CD8-positive, alpha-beta memory T cell (primary cell): ENCODE data around the gene SLC4A5. TPM values are rescaled to one million over a fixed set of nuclear protein-coding genes. Genes with fewer than 3 reads are reported as not detected.

Source experiments
- CTCF ChIA-PET: fragments of 350-600 bp; sonication (Branson Sonifier 250); formaldehyde crosslinking; loops from one replicate; lab custom pipeline; 2021; ENCODE audit warnings: antibody characterized with exemption; lab: Charles Lee
- POLR2A ChIA-PET: fragments of 350-600 bp; sonication (Branson Sonifier 250); formaldehyde crosslinking; loops from one replicate; lab custom pipeline; 2021; ENCODE audit warnings: antibody characterized with exemption; lab: Charles Lee
- DNase-seq, 5 donors: peaks; one replicate each; pipeline versions ENCODE4 v3.0.0 to v3.0.0-alpha.2; 2020 to 2022; ENCODE audit warnings: mixed read lengths in 1 of 5
- H3K27ac ChIP-seq: one replicate; pipeline ENCODE4 v1.7.0; 2013; ENCODE audit warnings: low read depth, mild to moderate bottlenecking, low read length, moderate library complexity
- H3K27me3 ChIP-seq: 2 replicates; pipeline ENCODE4 v1.7.0; 2013; ENCODE audit warnings: low read length, mild to moderate bottlenecking; ENCODE audit not compliant: insufficient read depth, poor library complexity, severe bottlenecking
- H3K36me3 ChIP-seq: 2 replicates; pipeline ENCODE4 v1.7.0; 2013; ENCODE audit warnings: mild to moderate bottlenecking, low read length, moderate library complexity; ENCODE audit not compliant: insufficient read depth
- H3K4me1 ChIP-seq: 2 replicates; pipeline ENCODE4 v1.7.0; 2013; ENCODE audit warnings: mild to moderate bottlenecking, low read length, moderate library complexity; ENCODE audit not compliant: insufficient read depth
- H3K4me3 ChIP-seq: 2 replicates; pipeline ENCODE4 v1.7.0; 2013; ENCODE audit warnings: mild to moderate bottlenecking, low read length
- H3K9me3 ChIP-seq: 2 replicates; pipeline ENCODE4 v1.7.0; 2013; ENCODE audit warnings: mild to moderate bottlenecking, low read length
- H3K27ac Mint-ChIP-seq, 8 donors: one replicate each; pipeline ENCODE4 v1.8.0; 2020 to 2021; ENCODE audit warnings: mixed read lengths in 8 of 8, mild to moderate bottlenecking in 6 of 8, inconsistent platforms in 3 of 8, moderate library complexity in 3 of 8
- H3K27me3 Mint-ChIP-seq, 2 donors: one replicate each; pipeline ENCODE4 v1.8.0; 2020 to 2021; ENCODE audit warnings: mixed read lengths in 2 of 2, mild to moderate bottlenecking in 1 of 2, moderate library complexity in 1 of 2
- H3K36me3 Mint-ChIP-seq, 3 donors: one replicate each; pipeline ENCODE4 v1.8.0; 2020 to 2021; ENCODE audit warnings: mixed read lengths in 3 of 3, inconsistent platforms in 1 of 3, mild to moderate bottlenecking in 1 of 3
- H3K4me1 Mint-ChIP-seq, 3 donors: one replicate each; pipeline ENCODE4 v1.8.0; 2020 to 2021; ENCODE audit warnings: mixed read lengths in 3 of 3, inconsistent platforms in 1 of 3, mild to moderate bottlenecking in 1 of 3
- H3K4me3 Mint-ChIP-seq, 7 donors: one replicate each; pipeline ENCODE4 v1.8.0; 2020 to 2021; ENCODE audit warnings: mixed read lengths in 7 of 7, mild to moderate bottlenecking in 6 of 7, moderate library complexity in 4 of 7, inconsistent platforms in 2 of 7
- H3K9me3 Mint-ChIP-seq, 5 donors: one replicate each; pipeline ENCODE4 v1.8.0; 2020 to 2022; ENCODE audit warnings: mixed read lengths in 5 of 5, mild to moderate bottlenecking in 3 of 5, moderate library complexity in 2 of 5, inconsistent platforms in 1 of 5
- polyA plus RNA-seq: library from polyadenylated mRNA; unstranded; fragments of 300-500 nt; fragmentation: Illumina TruSeq; gene quantifications from one replicate; pipeline ENCODE4 v1.2.3, GENCODE V29; 2021
- total RNA-seq, 2 experiments: library from RNA; stranded (reverse); gene quantifications; one replicate each; pipeline ENCODE4 v1.2.3, GENCODE V29; 2021

The SLC4A5 gene
- total and polyA plus RNA-seq, 3 experiments from 2014 or later, result 0.13 to 1.9 (median 1.8) TPM

- peaks cover 4% of the 10 kb centered on the region for H3K4me1 ChIP-seq
- H3K4me3 ChIP-seq, result no peak overlapping the region
- H3K27me3 Mint-ChIP-seq, result peaks cover 0 to 2% of the 10 kb centered on the region in 2 donors
- DNase-seq, result no peak
- no peaks in the 10 kb centered on the region for H3K36me3 ChIP-seq
- H3K27ac Mint-ChIP-seq, result peak overlapping the region in 1 of 8 donors; percentile 33
- peaks cover 0 to 2% (median 0%) of the 10 kb centered on the region in 5 donors for H3K9me3 Mint-ChIP-seq
- no peaks in the 10 kb centered on the region for H3K9me3 ChIP-seq
- no peak overlapping the region for H3K27ac ChIP-seq
- ChIA-PET POLR2A (interaction anchor here (0.6 kb wide), 1 partner anchor 12 kb away, joined by 4 read pairs; no protein-coding TSS in a partner anchor), CTCF (interaction anchor here (1.2 to 1.7 kb wide), 2 partner anchors 13 to 37 kb away, joined by 3 to 4 read pairs; partner anchors contain the start of gene BOLA3)
- peaks cover 5 to 15% (median 14%) of the 10 kb centered on the region in 3 donors for H3K4me1 Mint-ChIP-seq
- no peaks in the 10 kb centered on the region for H3K27me3 ChIP-seq
- no peaks in the 10 kb centered on the region for H3K36me3 Mint-ChIP-seq
- no peak overlapping the region for H3K4me3 Mint-ChIP-seq
Measured at GRCh38 chr2:74183878-74184277, 159.3 kb downstream of the SLC4A5 start.

- DNase-seq, result no peak
- Histone ChIP-seq H3K36me3 (no peaks in the 10 kb centered on the region), H3K27me3 (no peaks in the 10 kb centered on the region), H3K27ac (no peak overlapping the region), H3K4me1 (peaks cover 10% of the 10 kb centered on the region), H3K4me3 (no peak overlapping the region), H3K9me3 (no peaks in the 10 kb centered on the region)
- Mint-ChIP-seq H3K4me1 (peaks cover 13 to 30% (median 28%) of the 10 kb centered on the region in 3 donors), H3K27ac (peak overlapping the region in 2 of 8 donors; percentile 35 to 36), H3K27me3 (no peaks in the 10 kb centered on the region), H3K36me3 (peaks cover 0 to 7% (median 2%) of the 10 kb centered on the region in 3 donors), H3K4me3 (peak overlapping the region in 1 of 7 donors; percentile 10), H3K9me3 (peaks cover 0 to 2% (median 0%) of the 10 kb centered on the region in 5 donors)
- ChIA-PET POLR2A (no interaction called here), CTCF (interaction anchor here (1.5 to 5.0 kb wide), 3 partner anchors 16 to 273 kb away, joined by 3 to 59 read pairs (median 8); partner anchors contain the start of genes INO80B and MTHFD2)
Measured at GRCh38 chr2:74181739-74182138, 161.5 kb downstream of the SLC4A5 start.

- Histone ChIP-seq H3K4me3 (peak overlapping the region; percentile 88), H3K27me3 (no peaks in the 10 kb centered on the region), H3K27ac (peak overlapping the region; percentile 91), H3K9me3 (no peaks in the 10 kb centered on the region), H3K36me3 (peaks cover 4% of the 10 kb centered on the region), H3K4me1 (peaks cover 33% of the 10 kb centered on the region)
- peak overlapping the region; percentile 89 to 99 (median 93) for H3K4me3 Mint-ChIP-seq
- H3K9me3 Mint-ChIP-seq, result no peaks in the 10 kb centered on the region
- ChIA-PET POLR2A (interaction anchor here (0.7 to 3.0 kb wide), 18 partner anchors 12 to 442 kb away, joined by 3 to 84 read pairs (median 6); partner anchors contain the start of genes AUP1, BOLA3, HTRA2 and MTHFD2), CTCF (interaction anchor here (0.7 to 5.0 kb wide), 23 partner anchors 10 to 946 kb away, joined by 3 to 59 read pairs (median 4); partner anchors contain the start of genes BOLA3, HTRA2, MTHFD2 and PRADC1)
- peaks cover 26 to 44% (median 43%) of the 10 kb centered on the region in 3 donors for H3K4me1 Mint-ChIP-seq
- DNase-seq, result peak in 1 of 5 donors; percentile 10
- H3K36me3 Mint-ChIP-seq, result peaks cover 0 to 20% (median 6%) of the 10 kb centered on the region in 3 donors
- peak overlapping the region; percentile 94 to 99 (median 95) for H3K27ac Mint-ChIP-seq
- no peaks in the 10 kb centered on the region for H3K27me3 Mint-ChIP-seq
Measured at GRCh38 chr2:74179063-74179865, 164.0 kb downstream of the SLC4A5 start.

- Histone ChIP-seq H3K27me3 (no peaks in the 10 kb centered on the region), H3K4me1 (peaks cover 37% of the 10 kb centered on the region), H3K9me3 (no peaks in the 10 kb centered on the region), H3K36me3 (peaks cover 4% of the 10 kb centered on the region), H3K4me3 (peak within 1 kb of the TSS; percentile 88), H3K27ac (peak within 1 kb of the TSS; percentile 91)
- POLR2A ChIA-PET, result interaction anchor here (0.5 to 3.0 kb wide), 19 partner anchors 12 to 441 kb away, joined by 3 to 84 read pairs (median 6); partner anchors contain the start of genes AUP1, BOLA3, HTRA2 and MTHFD2
- CTCF ChIA-PET, result interaction anchor here (0.8 to 5.0 kb wide), 23 partner anchors 9 to 946 kb away, joined by 3 to 59 read pairs (median 4); partner anchors contain the start of genes BOLA3, HTRA2, MTHFD2 and PRADC1
- DNase-seq, result peak; percentile 97 to 98 (median 98)
- peak within 1 kb of the TSS; percentile 94 to 99 (median 95) for H3K27ac Mint-ChIP-seq
- H3K36me3 Mint-ChIP-seq, result peaks cover 0 to 20% (median 6%) of the 10 kb centered on the region in 3 donors
- peaks cover 28 to 47% (median 46%) of the 10 kb centered on the region in 3 donors for H3K4me1 Mint-ChIP-seq
- H3K27me3 Mint-ChIP-seq, result no peaks in the 10 kb centered on the region
- H3K9me3 Mint-ChIP-seq, result no peaks in the 10 kb centered on the region
- H3K4me3 Mint-ChIP-seq, result peak within 1 kb of the TSS; percentile 89 to 99 (median 93)
Measured at GRCh38 chr2:74178211-74179062, 164.8 kb downstream of the SLC4A5 start, which contains the start of gene MOB1A. TSS of gene MOB1A (minus strand) at chr2:74178879. CDS start at chr2:74178674, 205 bp downstream.

GRCh38 chr2:74177696-74178095 is 165.5 kb downstream of the SLC4A5 start:
- Histone ChIP-seq H3K4me3 (peak overlapping the region; percentile 88), H3K4me1 (peaks cover 41% of the 10 kb centered on the region), H3K9me3 (no peaks in the 10 kb centered on the region), H3K27me3 (no peaks in the 10 kb centered on the region), H3K36me3 (peaks cover 4% of the 10 kb centered on the region), H3K27ac (peak overlapping the region; percentile 91)
- POLR2A ChIA-PET, result interaction anchor here (0.9 to 3.0 kb wide), 13 partner anchors 11 to 440 kb away, joined by 3 to 84 read pairs (median 7); partner anchors contain the start of genes AUP1, BOLA3, HTRA2 and MTHFD2
- Mint-ChIP-seq H3K4me1 (peaks cover 32 to 52% (median 51%) of the 10 kb centered on the region in 3 donors), H3K27me3 (no peaks in the 10 kb centered on the region), H3K9me3 (no peaks in the 10 kb centered on the region), H3K36me3 (peaks cover 0 to 23% (median 6%) of the 10 kb centered on the region in 3 donors), H3K4me3 (peak overlapping the region; percentile 89 to 99 (median 93)), H3K27ac (peak overlapping the region; percentile 94 to 99 (median 95))
- CTCF ChIA-PET, result interaction anchor here (1.1 to 5.0 kb wide), 11 partner anchors 8 to 349 kb away, joined by 3 to 59 read pairs (median 6); partner anchors contain the start of genes BOLA3, MTHFD2 and STAMBP
- DNase-seq, result no peak

- Mint-ChIP-seq H3K27ac (peak overlapping the region in 7 of 8 donors; percentile 20 to 99 (median 42)), H3K4me1 (peaks cover 42 to 64% (median 61%) of the 10 kb centered on the region in 3 donors), H3K9me3 (no peaks in the 10 kb centered on the region), H3K27me3 (no peaks in the 10 kb centered on the region), H3K36me3 (peaks cover 0 to 41% (median 11%) of the 10 kb centered on the region in 3 donors), H3K4me3 (peak overlapping the region in 6 of 7 donors; percentile 15 to 93 (median 71))
- Histone ChIP-seq H3K27me3 (no peaks in the 10 kb centered on the region), H3K9me3 (no peaks in the 10 kb centered on the region), H3K27ac (no peak overlapping the region), H3K36me3 (peaks cover 16% of the 10 kb centered on the region), H3K4me3 (no peak overlapping the region), H3K4me1 (peaks cover 50% of the 10 kb centered on the region)
- no peak for DNase-seq
- ChIA-PET POLR2A (no interaction called here), CTCF (interaction anchor here (0.6 kb wide), 1 partner anchor 245 kb away, joined by 3 read pairs; no protein-coding TSS in a partner anchor)
Measured at GRCh38 chr2:74174909-74175308, 168.3 kb downstream of the SLC4A5 start.

- Mint-ChIP-seq H3K4me3 (no peak overlapping the region), H3K9me3 (no peaks in the 10 kb centered on the region), H3K27me3 (no peaks in the 10 kb centered on the region), H3K4me1 (peaks cover 20 to 44% (median 27%) of the 10 kb centered on the region in 3 donors), H3K36me3 (peaks cover 17 to 71% (median 29%) of the 10 kb centered on the region in 3 donors), H3K27ac (peak overlapping the region in 3 of 8 donors; percentile 3 to 61 (median 39))
- Histone ChIP-seq H3K27me3 (no peaks in the 10 kb centered on the region), H3K36me3 (peaks cover 49% of the 10 kb centered on the region), H3K9me3 (no peaks in the 10 kb centered on the region), H3K27ac (no peak overlapping the region), H3K4me1 (peaks cover 13% of the 10 kb centered on the region), H3K4me3 (no peak overlapping the region)
- ChIA-PET CTCF (interaction anchor here (0.7 to 1.2 kb wide), 2 partner anchors 10 to 21 kb away, joined by 3 read pairs; partner anchors contain the start of genes BOLA3 and MOB1A), POLR2A (no interaction called here)
- DNase-seq, result no peak
Measured at GRCh38 chr2:74168739-74169138, 174.5 kb downstream of the SLC4A5 start.
